ENCODE measurements around the gene ZCCHC2.

ZCCHC2 gene

GRCh38 chr18:62558015-62558663 lies 35.3 kb downstream of the ZCCHC2 start:
- TF ChIP-seq ARNT (IDR thresholded peaks at IDR 0.05) (no peak), BHLHE40 (IDR thresholded peaks at IDR 0.05; ENCODE audit: borderline replicate concordance) (no peak), CTBP1 (IDR thresholded peaks at IDR 0.05; ENCODE audit: borderline replicate concordance) (no peak), L3MBTL2 (conservative IDR thresholded peaks at IDR 0.05) (no peak), NFRKB (IDR thresholded peaks at IDR 0.05) (no peak)
- TF ChIP-seq, protein P1, sequence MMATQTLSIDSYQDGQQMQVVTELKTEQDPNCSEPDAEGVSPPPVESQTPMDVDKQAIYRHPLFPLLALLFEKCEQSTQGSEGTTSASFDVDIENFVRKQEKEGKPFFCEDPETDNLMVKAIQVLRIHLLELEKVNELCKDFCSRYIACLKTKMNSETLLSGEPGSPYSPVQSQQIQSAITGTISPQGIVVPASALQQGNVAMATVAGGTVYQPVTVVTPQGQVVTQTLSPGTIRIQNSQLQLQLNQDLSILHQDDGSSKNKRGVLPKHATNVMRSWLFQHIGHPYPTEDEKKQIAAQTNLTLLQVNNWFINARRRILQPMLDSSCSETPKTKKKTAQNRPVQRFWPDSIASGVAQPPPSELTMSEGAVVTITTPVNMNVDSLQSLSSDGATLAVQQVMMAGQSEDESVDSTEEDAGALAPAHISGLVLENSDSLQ (IDR thresholded peaks at IDR 0.05): no peak
- ChIA-PET POLR2A (no interaction called here), CTCF (no interaction called here)
- no peak for DNase-seq (ENCODE audit: extremely low spot score)

- ChIA-PET CTCF (no interaction called here), POLR2A (no interaction called here)
- TF ChIP-seq, protein P1 (IDR thresholded peaks at IDR 0.05): peak; percentile 59; the same call in 1 of the 2 replicates
- no peak for TF ChIP-seq ELF4 (IDR thresholded peaks at IDR 0.05)
- DNase-seq (ENCODE audit: extremely low spot score): no peak
Observed at GRCh38 chr18:62564044-62564443, 41.2 kb downstream of the ZCCHC2 start.

DNA sequence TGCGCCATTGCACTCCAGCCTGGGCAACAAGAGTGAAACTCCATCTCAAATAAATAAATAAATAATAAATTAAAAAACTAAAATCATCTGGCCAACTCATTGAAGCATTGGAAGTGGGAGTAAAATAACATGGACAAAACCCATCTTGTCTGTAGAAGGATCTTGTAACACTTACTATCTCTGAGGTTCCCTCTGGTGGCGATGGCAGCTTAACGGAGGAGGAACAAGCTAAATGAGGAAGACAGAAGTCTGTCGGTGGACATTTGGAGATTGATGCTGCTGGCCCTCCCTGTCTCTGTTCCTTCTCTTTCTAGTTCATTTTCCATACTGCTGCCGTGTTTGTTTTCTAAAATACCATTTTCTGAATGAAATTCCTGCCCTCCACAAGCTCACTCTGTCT lies 43.4 kb downstream of the ZCCHC2 start:
- CTCF ChIA-PET: no interaction called here
- TF ChIP-seq LEF1 (IDR thresholded peaks at IDR 0.05; ENCODE audit: borderline replicate concordance) (no peak), TARDBP (IDR thresholded peaks at IDR 0.05) (no peak)
- DNase-seq (ENCODE audit: extremely low spot score): no peak
- POLR2A ChIA-PET: no interaction called here

GRCh38 chr18:62566818-62567217 lies 44.0 kb downstream of the ZCCHC2 start:
- TF ChIP-seq BHLHE40 (IDR thresholded peaks at IDR 0.05; ENCODE audit: borderline replicate concordance): no peak
- no peak for TF ChIP-seq ARNT (IDR thresholded peaks at IDR 0.05)
- no peak for TF ChIP-seq FOXA1 (IDR thresholded peaks at IDR 0.05)
- TF ChIP-seq CTBP1 (IDR thresholded peaks at IDR 0.05; ENCODE audit: borderline replicate concordance): no peak
- TF ChIP-seq TARDBP (IDR thresholded peaks at IDR 0.05): no peak
- TF ChIP-seq L3MBTL2 (conservative IDR thresholded peaks at IDR 0.05): no peak
- TF ChIP-seq HDGF (IDR thresholded peaks at IDR 0.05; ENCODE audit: borderline replicate concordance): no peak
- TF ChIP-seq SP1 (IDR thresholded peaks at IDR 0.05): no peak
- no peak for TF ChIP-seq LEF1 (IDR thresholded peaks at IDR 0.05; ENCODE audit: borderline replicate concordance)
- no peak for TF ChIP-seq ELF4 (IDR thresholded peaks at IDR 0.05)
- no peak for TF ChIP-seq SUZ12 (IDR thresholded peaks at IDR 0.05)
- no peak for DNase-seq (ENCODE audit: extremely low spot score)
- ChIA-PET CTCF (interaction anchor here (0.6 to 1.1 kb wide), 2 partner anchors 17 to 165 kb away, joined by 3 to 4 read pairs; no protein-coding TSS in a partner anchor), POLR2A (no interaction called here)

- ChIA-PET CTCF (no interaction called here), POLR2A (no interaction called here)
- no peak for DNase-seq (ENCODE audit: extremely low spot score)
- TF ChIP-seq ZNF384 (IDR thresholded peaks at IDR 0.05) (no peak), FOXM1 (IDR thresholded peaks at IDR 0.05; ENCODE audit: borderline replicate concordance) (no peak), SUZ12 (IDR thresholded peaks at IDR 0.05) (no peak), CTBP1 (IDR thresholded peaks at IDR 0.05; ENCODE audit: borderline replicate concordance) (no peak), L3MBTL2 (conservative IDR thresholded peaks at IDR 0.05) (no peak), SP1 (IDR thresholded peaks at IDR 0.05) (no peak), LEF1 (IDR thresholded peaks at IDR 0.05; ENCODE audit: borderline replicate concordance) (no peak), HDGF (IDR thresholded peaks at IDR 0.05; ENCODE audit: borderline replicate concordance) (no peak)
- TF ChIP-seq, protein P1 (IDR thresholded peaks at IDR 0.05): no peak
Observed at GRCh38 chr18:62569081-62569655, 46.3 kb downstream of the ZCCHC2 start.

DNA sequence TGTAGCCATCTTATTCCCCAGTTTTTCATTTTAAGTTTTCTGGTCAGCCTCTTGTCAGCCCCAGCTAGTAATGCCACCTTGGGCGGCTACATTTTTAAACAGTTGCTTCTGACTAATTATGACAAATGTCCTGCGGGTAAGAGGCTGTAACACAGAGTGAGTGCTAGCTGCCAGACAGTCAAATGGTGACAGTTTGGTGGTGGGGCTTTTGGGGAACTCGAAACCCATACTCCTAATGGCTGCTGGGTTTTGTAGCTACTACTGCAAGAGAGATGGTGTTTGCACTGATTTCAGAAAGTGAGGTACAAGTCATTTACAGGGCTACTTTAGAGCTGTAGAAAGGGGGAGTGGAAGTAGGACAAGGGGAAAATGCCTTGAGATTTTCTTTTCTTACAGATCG lies 48.2 kb downstream of the ZCCHC2 start:
- TF ChIP-seq ELF4 (IDR thresholded peaks at IDR 0.05): no peak
- TF ChIP-seq BHLHE40 (IDR thresholded peaks at IDR 0.05; ENCODE audit: borderline replicate concordance): no peak
- no peak for TF ChIP-seq SP1 (IDR thresholded peaks at IDR 0.05)
- no peak for TF ChIP-seq FOXA1 (IDR thresholded peaks at IDR 0.05)
- no peak for TF ChIP-seq FOXM1 (IDR thresholded peaks at IDR 0.05; ENCODE audit: borderline replicate concordance)
- TF ChIP-seq, protein P1 (IDR thresholded peaks at IDR 0.05): no peak
- TF ChIP-seq LEF1 (IDR thresholded peaks at IDR 0.05; ENCODE audit: borderline replicate concordance): no peak
- TF ChIP-seq L3MBTL2 (conservative IDR thresholded peaks at IDR 0.05): no peak
- TF ChIP-seq CTBP1 (IDR thresholded peaks at IDR 0.05; ENCODE audit: borderline replicate concordance): no peak
- no peak for TF ChIP-seq HDGF (IDR thresholded peaks at IDR 0.05; ENCODE audit: borderline replicate concordance)
- TF ChIP-seq ARNT (IDR thresholded peaks at IDR 0.05): no peak
- TF ChIP-seq SUZ12 (IDR thresholded peaks at IDR 0.05): no peak
- no peak for TF ChIP-seq TARDBP (IDR thresholded peaks at IDR 0.05)
- no peak for TF ChIP-seq FOXK2 (IDR thresholded peaks at IDR 0.05)
- TF ChIP-seq ZNF384 (IDR thresholded peaks at IDR 0.05): no peak
- TF ChIP-seq NFRKB (IDR thresholded peaks at IDR 0.05): no peak
- DNase-seq (ENCODE audit: extremely low spot score): no peak
- ChIA-PET CTCF (interaction anchor here (0.6 kb wide), 1 partner anchor 525 kb away, joined by 3 read pairs; no protein-coding TSS in a partner anchor), POLR2A (no interaction called here)
